HG03097 (cell line): ENCODE measurements around the gene SNRNP25.

ENCODE experiments used
- ATAC-seq: cut with Tn5 transposase; IDR thresholded peaks from one replicate; pipeline ENCODE4 v1.9.1; 2021; ENCODE audit not compliant: unreplicated experiment, low FRiP score

Gene SNRNP25

GRCh38 chr16:62283-62967, 8.8 kb downstream of the SNRNP25 start:
- no peak for ATAC-seq

- ATAC-seq, result no peak
Measured at GRCh38 chr16:62968-63391, 9.4 kb downstream of the SNRNP25 start.

- ATAC-seq, result no peak
Measured at GRCh38 chr16:63466-63865, 9.8 kb downstream of the SNRNP25 start.

GRCh38 chr16:63998-64913, 10.6 kb downstream of the SNRNP25 start:
- no peak for ATAC-seq

- ATAC-seq, result no peak
Measured at GRCh38 chr16:64914-65255, 11.3 kb downstream of the SNRNP25 start.

- ATAC-seq, result no peak
Measured at GRCh38 chr16:65745-66144, 12.1 kb downstream of the SNRNP25 start.

GRCh38 chr16:66309-67182, 12.9 kb downstream of the SNRNP25 start:
- no peak for ATAC-seq

- no peak for ATAC-seq
Measured at GRCh38 chr16:67183-67791, 13.7 kb downstream of the SNRNP25 start.

GRCh38 chr16:67884-68789, 14.5 kb downstream of the SNRNP25 start:
- no peak for ATAC-seq

GRCh38 chr16:69181-69580, 15.6 kb downstream of the SNRNP25 start:
- no peak for ATAC-seq

- no peak for ATAC-seq
Measured at GRCh38 chr16:71210-71539, 17.5 kb downstream of the SNRNP25 start.

GRCh38 chr16:71540-72401, 18.1 kb downstream of the SNRNP25 start:
- no peak for ATAC-seq

GRCh38 chr16:72561-73548, 19.2 kb downstream of the SNRNP25 start, which contains the start of gene RHBDF1:
Gene RHBDF1 (minus strand): TSS chr16:72631. CDS start chr16:65015, 7,616 bp downstream.
- no peak for ATAC-seq

GRCh38 chr16:74051-74746, 20.6 kb downstream of the SNRNP25 start:
- ATAC-seq, result no peak

GRCh38 chr16:74747-75334, 21.2 kb downstream of the SNRNP25 start:
- ATAC-seq, result no peak
